A673 (cell line): ENCODE measurements around the gene IGF2R.

ENCODE experiments used
- EZH2 ChIP-seq: fragments of 200-600 bp; sonication (generic); IDR thresholded peaks from 2 replicates; pipeline ENCODE4 v1.6.1; 2017; ENCODE audit warnings: borderline replicate concordance, low read depth, mild to moderate bottlenecking, mixed read lengths, antibody characterized with exemption, low read length; ENCODE audit not compliant: poor library complexity, severe bottlenecking
- TF ChIP-seq, protein P1 (sequence below): fragments of 300-800, 200-600 bp; sonication (generic); conservative IDR thresholded peaks from 2 replicates; pipeline ENCODE4 v1.5.1; 2017; ENCODE audit warnings: low read depth, mild to moderate bottlenecking, antibody characterized with exemption, low read length, moderate library complexity, mixed read lengths

DNA sequence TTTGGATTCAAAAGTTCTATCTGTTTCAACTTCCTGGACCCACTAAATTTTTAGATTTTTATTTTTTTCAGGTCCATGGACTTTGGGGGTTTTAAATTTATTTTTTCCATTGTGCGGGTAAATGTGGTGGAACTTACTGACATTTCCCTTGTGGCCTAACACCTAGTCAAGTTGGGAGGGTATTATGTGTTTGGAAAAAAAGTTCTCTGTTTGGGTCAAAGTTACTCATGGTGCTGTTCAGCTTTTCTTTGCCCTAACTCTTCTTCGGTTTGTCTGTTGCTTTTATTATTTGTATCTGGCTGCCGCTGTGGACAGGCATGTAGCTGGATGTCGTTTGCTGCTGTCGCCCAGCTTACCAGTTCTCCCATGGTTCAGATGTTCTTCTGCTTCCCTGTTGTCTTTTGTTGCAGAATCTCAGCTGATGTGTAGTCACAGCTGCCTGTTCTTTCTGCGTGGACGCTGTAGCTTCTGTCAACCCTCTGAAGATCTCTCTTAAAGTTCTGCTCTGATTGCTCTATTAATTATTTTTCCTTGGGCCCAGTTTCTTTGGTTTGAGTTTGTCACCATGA, 7.9 kb downstream of the IGF2R start:
- TF ChIP-seq, protein P1, sequence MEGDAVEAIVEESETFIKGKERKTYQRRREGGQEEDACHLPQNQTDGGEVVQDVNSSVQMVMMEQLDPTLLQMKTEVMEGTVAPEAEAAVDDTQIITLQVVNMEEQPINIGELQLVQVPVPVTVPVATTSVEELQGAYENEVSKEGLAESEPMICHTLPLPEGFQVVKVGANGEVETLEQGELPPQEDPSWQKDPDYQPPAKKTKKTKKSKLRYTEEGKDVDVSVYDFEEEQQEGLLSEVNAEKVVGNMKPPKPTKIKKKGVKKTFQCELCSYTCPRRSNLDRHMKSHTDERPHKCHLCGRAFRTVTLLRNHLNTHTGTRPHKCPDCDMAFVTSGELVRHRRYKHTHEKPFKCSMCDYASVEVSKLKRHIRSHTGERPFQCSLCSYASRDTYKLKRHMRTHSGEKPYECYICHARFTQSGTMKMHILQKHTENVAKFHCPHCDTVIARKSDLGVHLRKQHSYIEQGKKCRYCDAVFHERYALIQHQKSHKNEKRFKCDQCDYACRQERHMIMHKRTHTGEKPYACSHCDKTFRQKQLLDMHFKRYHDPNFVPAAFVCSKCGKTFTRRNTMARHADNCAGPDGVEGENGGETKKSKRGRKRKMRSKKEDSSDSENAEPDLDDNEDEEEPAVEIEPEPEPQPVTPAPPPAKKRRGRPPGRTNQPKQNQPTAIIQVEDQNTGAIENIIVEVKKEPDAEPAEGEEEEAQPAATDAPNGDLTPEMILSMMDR, result no peak
- TF ChIP-seq EZH2, result no peak
